T1000 (cell line): ENCODE results near the gene SORCS3.
A peak's percentile ranks its signal among the peaks of the same experiment; 100 is the strongest.

Experiments
- DNase-seq: peaks from one replicate; lab custom pipeline; 2025; ENCODE audit warnings: mixed read lengths; lab: John Stamatoyannopoulos, UW

Gene SORCS3

GRCh38 chr10:105109164-105109563 is 468.1 kb downstream of the SORCS3 start:
- DNase-seq = no peak

- no peak for DNase-seq
Observed at GRCh38 chr10:105112862-105113261, 471.8 kb downstream of the SORCS3 start.

GRCh38 chr10:105113666-105114065 is 472.6 kb downstream of the SORCS3 start:
- DNase-seq = no peak

GRCh38 chr10:105121743-105122142 is 480.7 kb downstream of the SORCS3 start:
- no peak for DNase-seq

GRCh38 chr10:105128111-105128510 is 487.0 kb downstream of the SORCS3 start:
- no peak for DNase-seq

- DNase-seq = no peak
Observed at GRCh38 chr10:105138358-105138757, 497.3 kb downstream of the SORCS3 start.

GRCh38 chr10:105139363-105139896 is 498.3 kb downstream of the SORCS3 start:
- no peak for DNase-seq

GRCh38 chr10:105140600-105140999 is 499.5 kb downstream of the SORCS3 start:
- DNase-seq = no peak

GRCh38 chr10:105145711-105146110 is 504.6 kb downstream of the SORCS3 start:
- DNase-seq = no peak

- no peak for DNase-seq
Observed at GRCh38 chr10:105146436-105146835, 505.3 kb downstream of the SORCS3 start.

GRCh38 chr10:105148456-105148855 is 507.4 kb downstream of the SORCS3 start:
- DNase-seq = no peak

- no peak for DNase-seq
Observed at GRCh38 chr10:105148921-105149320, 507.8 kb downstream of the SORCS3 start.

- peak; percentile 30 for DNase-seq
Observed at GRCh38 chr10:105149371-105149891, 508.3 kb downstream of the SORCS3 start.

- no peak for DNase-seq
Observed at GRCh38 chr10:105150259-105150880, 509.3 kb downstream of the SORCS3 start.

GRCh38 chr10:105154736-105155135 is 513.6 kb downstream of the SORCS3 start:
- DNase-seq = no peak

GRCh38 chr10:105159268-105159667 is 518.2 kb downstream of the SORCS3 start:
- DNase-seq = no peak

- DNase-seq = no peak
Observed at GRCh38 chr10:105161149-105161548, 520.1 kb downstream of the SORCS3 start.

- no peak for DNase-seq
Observed at GRCh38 chr10:105161767-105162166, 520.7 kb downstream of the SORCS3 start.

GRCh38 chr10:105170521-105170920 is 529.4 kb downstream of the SORCS3 start:
- no peak for DNase-seq

- no peak for DNase-seq
Observed at GRCh38 chr10:105171945-105172344, 530.9 kb downstream of the SORCS3 start.

- no peak for DNase-seq
Observed at GRCh38 chr10:105181626-105182025, 540.5 kb downstream of the SORCS3 start.

GRCh38 chr10:105183536-105183935 is 542.4 kb downstream of the SORCS3 start:
- no peak for DNase-seq

GRCh38 chr10:105185161-105185560 is 544.1 kb downstream of the SORCS3 start:
- no peak for DNase-seq

GRCh38 chr10:105187243-105187642 is 546.2 kb downstream of the SORCS3 start:
- DNase-seq = no peak
